Esophagus (tissue), 2 donors: ENCODE results near the gene NCAM2. TPM values are rescaled to one million over a fixed set of nuclear protein-coding genes. Genes with fewer than 3 reads are reported as not detected.

Experiments used
- H3K27ac ChIP-seq, 2 donors: one replicate each; pipeline ENCODE4 v1.5.1; 2013; ENCODE audit warnings: low read depth in 2 of 2, mild to moderate bottlenecking in 2 of 2, inconsistent platforms in 1 of 2, low read length in 1 of 2, moderate library complexity in 1 of 2
- H3K27me3 ChIP-seq, 2 donors: one replicate each; pipeline ENCODE4 v1.6.1; 2013; ENCODE audit warnings: low read length in 2 of 2, control low read depth in 1 of 2, mild to moderate bottlenecking in 1 of 2; ENCODE audit not compliant: insufficient read depth in 2 of 2, control insufficient read depth in 1 of 2
- H3K36me3 ChIP-seq, 2 donors: one replicate each; pipeline ENCODE4 v1.6.1; 2013; ENCODE audit warnings: low read length in 1 of 2; ENCODE audit not compliant: control insufficient read depth in 2 of 2, insufficient read depth in 2 of 2
- H3K4me1 ChIP-seq, 2 donors: one replicate each; pipeline ENCODE4 v1.6.1; 2013; ENCODE audit warnings: low read length in 1 of 2; ENCODE audit not compliant: control insufficient read depth in 2 of 2, insufficient read depth in 2 of 2
- H3K4me3 ChIP-seq, 2 donors: one replicate each; pipeline ENCODE4 v1.5.1; 2013; ENCODE audit warnings: low read length in 2 of 2, mild to moderate bottlenecking in 2 of 2, low read depth in 1 of 2, moderate library complexity in 1 of 2
- H3K9me3 ChIP-seq, 2 donors: one replicate each; pipeline ENCODE4 v1.6.1; 2013; ENCODE audit warnings: mild to moderate bottlenecking in 2 of 2, low read depth in 1 of 2, low read length in 1 of 2, moderate library complexity in 1 of 2; ENCODE audit not compliant: control insufficient read depth in 2 of 2, insufficient read depth in 1 of 2
- WGBS, 2 donors: extraction: QIAGEN DNeasy Blood & Tissue Kit; methylation state at CpG; one replicate each; pipeline ENCODE4 v1.1.7; 2013; 5-methylcytosine and 5-hydroxymethylcytosine counted together
- polyA plus RNA-seq, 2 donors: library from polyadenylated mRNA; stranded (reverse); fragments of 200-250 nt; gene quantifications; one replicate each; pipeline ENCODE4 v1.2.3, GENCODE V29; 2013
- donor health status: healthy with polysubstance abuse.
- donor health status: Bipolar disorder and iron deficiency.

The NCAM2 gene
- polyA plus RNA-seq, 2 donors: 0.04 to 0.08 TPM

GRCh38 chr21:21196848-21197247, 198.6 kb downstream of the NCAM2 start:
- no peaks in the 10 kb centered on the region for H3K27me3 ChIP-seq
- no peaks in the 10 kb centered on the region for H3K4me1 ChIP-seq
- WGBS, 2 donors: 80 to 84% methylated on average over 11 of the region's 11 CpGs
- H3K9me3 ChIP-seq: no peaks in the 10 kb centered on the region
- no peak overlapping the region for H3K4me3 ChIP-seq
- no peak overlapping the region for H3K27ac ChIP-seq
- H3K36me3 ChIP-seq: no peaks in the 10 kb centered on the region

GRCh38 chr21:21199342-21200102, 201.3 kb downstream of the NCAM2 start:
- H3K27me3 ChIP-seq: no peaks in the 10 kb centered on the region
- no peaks in the 10 kb centered on the region for H3K36me3 ChIP-seq
- H3K4me1 ChIP-seq: no peaks in the 10 kb centered on the region
- no peaks in the 10 kb centered on the region for H3K9me3 ChIP-seq
- WGBS, 2 donors: 76% methylated on average over 7 of the region's 7 CpGs
- no peak overlapping the region for H3K27ac ChIP-seq
- H3K4me3 ChIP-seq: no peak overlapping the region

- Histone ChIP-seq H3K4me1 (no peaks in the 10 kb centered on the region), H3K27ac (no peak overlapping the region), H3K9me3 (no peaks in the 10 kb centered on the region), H3K36me3 (no peaks in the 10 kb centered on the region), H3K27me3 (no peaks in the 10 kb centered on the region), H3K4me3 (no peak overlapping the region)
- 61 to 67% methylated on average over 6 of the region's 6 CpGs for WGBS, 2 donors
These were observed 202.1 kb downstream of the NCAM2 start for GRCh38 chr21:21200103-21200938.

GRCh38 chr21:21200939-21201615, 202.9 kb downstream of the NCAM2 start:
- H3K4me3 ChIP-seq: no peak overlapping the region
- WGBS, 2 donors: 46 to 53% methylated on average over 5 of the region's 5 CpGs
- no peaks in the 10 kb centered on the region for H3K27me3 ChIP-seq
- H3K36me3 ChIP-seq: no peaks in the 10 kb centered on the region
- no peaks in the 10 kb centered on the region for H3K9me3 ChIP-seq
- H3K4me1 ChIP-seq: no peaks in the 10 kb centered on the region
- H3K27ac ChIP-seq: no peak overlapping the region

GRCh38 chr21:21203822-21204339, 205.7 kb downstream of the NCAM2 start:
- no peaks in the 10 kb centered on the region for H3K9me3 ChIP-seq
- H3K27ac ChIP-seq: no peak overlapping the region
- H3K36me3 ChIP-seq: no peaks in the 10 kb centered on the region
- H3K4me1 ChIP-seq: no peaks in the 10 kb centered on the region
- 74 to 85% methylated on average over 1 of the region's 1 CpG for WGBS, 2 donors
- no peaks in the 10 kb centered on the region for H3K27me3 ChIP-seq
- no peak overlapping the region for H3K4me3 ChIP-seq

- 66 to 79% methylated on average over 5 of the region's 5 CpGs for WGBS, 2 donors
- no peaks in the 10 kb centered on the region for H3K36me3 ChIP-seq
- no peaks in the 10 kb centered on the region for H3K9me3 ChIP-seq
- no peak overlapping the region for H3K4me3 ChIP-seq
- no peaks in the 10 kb centered on the region for H3K27me3 ChIP-seq
- no peaks in the 10 kb centered on the region for H3K4me1 ChIP-seq
- H3K27ac ChIP-seq: no peak overlapping the region
These were observed 206.3 kb downstream of the NCAM2 start for GRCh38 chr21:21204366-21204996.

GRCh38 chr21:21205604-21206003, 207.4 kb downstream of the NCAM2 start:
- 19 to 38% methylated on average over 1 of the region's 1 CpG for WGBS, 2 donors
- H3K36me3 ChIP-seq: no peaks in the 10 kb centered on the region
- no peak overlapping the region for H3K4me3 ChIP-seq
- H3K27me3 ChIP-seq: no peaks in the 10 kb centered on the region
- H3K4me1 ChIP-seq: no peaks in the 10 kb centered on the region
- no peaks in the 10 kb centered on the region for H3K9me3 ChIP-seq
- H3K27ac ChIP-seq: no peak overlapping the region

GRCh38 chr21:21210552-21210951, 212.3 kb downstream of the NCAM2 start:
- H3K27me3 ChIP-seq: no peaks in the 10 kb centered on the region
- H3K27ac ChIP-seq: no peak overlapping the region
- WGBS, 2 donors: 52 to 62% methylated on average over 2 of the region's 2 CpGs
- no peaks in the 10 kb centered on the region for H3K36me3 ChIP-seq
- H3K4me1 ChIP-seq: no peaks in the 10 kb centered on the region
- H3K9me3 ChIP-seq: no peaks in the 10 kb centered on the region
- no peak overlapping the region for H3K4me3 ChIP-seq

GRCh38 chr21:21213297-21213696, 215.1 kb downstream of the NCAM2 start:
- H3K36me3 ChIP-seq: no peaks in the 10 kb centered on the region
- no peak overlapping the region for H3K27ac ChIP-seq
- H3K27me3 ChIP-seq: no peaks in the 10 kb centered on the region
- whole genome bisulfite sequencing, 2 donors: 41 to 44% methylated on average over 1 of the region's 1 CpG
- no peaks in the 10 kb centered on the region for H3K9me3 ChIP-seq
- H3K4me1 ChIP-seq: no peaks in the 10 kb centered on the region
- H3K4me3 ChIP-seq: no peak overlapping the region
